NAMALWA (cell line): ENCODE measurements around the gene LIG3.
"Not testable (repeated sequence)": the region's sequence is repeated elsewhere in the genome, so short reads cannot be mapped to it uniquely, and the experiment has no call there.

Source experiments
- DNase-seq: peaks from one replicate; pipeline ENCODE4 v3.0.0-alpha.2; 2015; ENCODE audit warnings: low spot score

LIG3 gene

DNA sequence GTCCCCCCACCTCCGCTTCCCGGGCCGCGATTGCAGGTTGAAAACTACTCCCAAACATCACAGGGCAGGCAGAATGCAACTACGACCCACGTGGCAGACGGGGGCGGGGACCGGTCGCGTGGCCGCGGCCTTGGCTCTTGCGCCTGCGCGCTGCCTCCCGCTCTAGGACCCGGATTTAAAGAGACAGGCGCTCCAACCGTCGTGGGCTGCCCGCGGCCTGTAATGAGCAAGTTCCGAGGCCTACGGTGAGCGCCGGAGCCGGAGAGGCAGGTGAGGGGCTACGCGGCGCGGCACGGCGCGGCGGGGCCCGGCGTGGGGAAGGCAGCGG, at the start of gene LIG3:
Gene LIG3 (plus strand): TSS at position 160 of the 328 bp plus-strand sequence. CDS start 2,494 bp downstream, outside the sequence.
- peak; percentile 93 for DNase-seq

DNA sequence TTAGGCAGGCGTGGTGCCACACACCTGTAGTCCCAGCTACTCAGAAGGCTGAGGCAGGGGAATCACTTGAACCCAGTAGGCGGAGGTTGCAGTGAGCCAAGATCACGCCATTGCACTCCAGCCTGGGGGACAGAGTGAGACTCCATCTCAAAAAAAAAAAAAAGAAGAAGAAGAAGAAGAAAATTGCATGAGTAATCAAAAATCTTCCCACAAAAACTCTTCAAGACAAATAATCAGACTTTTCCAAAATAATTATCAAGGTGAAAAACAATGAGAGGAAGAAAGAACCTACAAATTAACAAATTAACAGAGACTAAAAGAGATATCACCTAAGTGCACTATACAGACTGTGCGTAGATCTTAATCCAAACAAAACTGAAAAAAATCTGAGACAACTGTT, 29.5 kb upstream of the LIG3 start:
- not testable (repeated sequence) for DNase-seq

DNA sequence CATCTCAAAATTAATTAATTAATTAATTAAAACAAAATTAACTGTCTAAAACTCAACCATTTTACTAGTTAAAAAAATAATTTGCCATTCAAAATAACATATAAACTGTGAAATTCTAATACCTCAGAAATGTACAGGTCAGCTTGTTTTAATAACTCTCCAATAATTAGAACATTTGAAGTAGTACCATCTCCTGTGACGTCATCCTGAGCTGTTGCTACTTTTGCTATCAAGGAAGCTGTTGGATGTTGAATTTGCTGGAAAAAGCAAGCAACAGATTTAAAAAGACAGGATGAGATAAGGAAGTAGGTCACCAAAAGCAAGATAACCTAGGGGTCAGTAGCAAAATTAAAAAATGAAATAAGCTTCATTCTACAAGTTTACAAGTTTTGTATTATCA, 21.9 kb upstream of the LIG3 start:
- no peak for DNase-seq

DNA sequence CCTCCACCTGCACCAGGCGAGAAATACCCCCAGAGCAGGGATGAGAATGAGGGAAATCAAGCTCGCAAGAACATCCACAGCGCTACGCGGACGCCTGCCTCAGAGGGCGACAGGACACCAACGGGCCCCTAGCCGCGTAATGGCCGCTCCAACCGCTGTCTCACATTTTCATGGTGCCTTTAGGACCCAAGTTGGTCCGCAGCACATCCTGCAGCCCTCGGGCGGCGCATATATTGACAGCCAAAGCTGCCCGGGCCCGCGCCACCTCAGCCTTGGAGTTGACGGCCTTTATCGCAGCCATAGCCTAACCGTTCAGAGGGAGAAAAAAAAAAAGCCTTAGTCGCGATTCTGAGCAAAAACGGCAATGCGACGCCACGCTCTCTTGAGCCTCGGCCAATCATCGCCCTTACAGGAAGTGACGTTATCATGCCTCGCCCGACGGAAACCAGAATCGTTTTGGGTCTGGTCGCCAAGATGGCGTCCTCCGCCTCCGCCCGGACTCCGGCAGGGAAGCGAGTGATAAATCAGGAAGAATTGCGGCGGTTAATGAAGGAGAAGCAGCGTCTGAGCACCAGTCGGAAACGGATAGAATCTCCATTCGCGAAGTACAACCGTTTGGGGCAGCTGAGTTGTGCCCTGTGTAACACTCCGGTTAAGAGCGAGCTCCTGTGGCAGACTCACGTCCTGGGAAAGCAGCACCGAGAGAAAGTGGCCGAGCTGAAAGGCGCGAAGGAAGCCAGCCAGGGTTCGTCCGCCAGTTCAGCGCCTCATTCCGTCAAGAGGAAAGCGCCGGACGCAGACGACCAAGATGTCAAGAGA, 19.0 kb upstream of the LIG3 start, which contains the start of the genes CCT6B and ZNF830:
Gene CCT6B (minus strand): TSS at position 368 of the 819 bp plus-strand sequence. CDS start 67 bp downstream, at position 301.
Gene ZNF830 (plus strand): TSS at position 448 of the 819 bp plus-strand sequence. CDS start 27 bp downstream, at position 475.
- peak; percentile 97 for DNase-seq

- DNase-seq: no peak
These were observed 6.1 kb upstream of the LIG3 start for GRCh38 chr17:34974179-34974578.

GRCh38 chr17:34974794-34975785, 5.2 kb upstream of the LIG3 start:
- DNase-seq: no peak

- no peak for DNase-seq
These were observed 1.2 kb upstream of the LIG3 start for GRCh38 chr17:34979153-34979552.

DNA sequence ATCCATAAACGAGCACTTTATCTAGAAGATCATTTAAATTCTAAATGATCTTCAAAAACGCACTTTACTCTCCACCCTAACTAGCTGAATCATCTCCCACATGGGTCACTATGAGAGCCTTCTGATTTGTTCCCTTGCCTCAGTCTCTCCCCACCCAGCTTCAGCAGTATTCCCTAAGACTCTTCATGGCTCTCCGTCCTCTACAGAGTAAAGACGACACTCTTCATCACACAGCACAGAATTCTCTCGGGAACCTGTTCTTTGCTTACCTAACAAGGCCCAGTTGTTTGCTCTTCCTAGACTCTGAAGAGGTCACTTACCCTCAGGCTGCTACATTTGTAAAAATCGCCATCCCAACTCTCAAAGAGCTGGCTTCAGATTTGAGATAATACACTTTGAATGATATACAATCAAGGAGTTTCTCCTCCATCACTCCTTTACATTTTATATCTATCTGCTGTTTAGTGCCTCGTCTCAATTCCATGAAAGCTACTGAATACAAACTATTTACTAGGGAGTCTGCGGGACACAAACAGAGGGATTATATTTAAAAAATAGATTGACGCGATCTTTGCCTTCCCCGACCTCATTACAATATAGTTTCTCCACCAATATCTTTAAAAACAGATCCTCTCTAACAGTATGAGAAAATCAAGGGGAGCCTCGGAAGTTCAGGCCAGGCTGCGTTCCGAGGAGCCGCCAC, 511 bp upstream of the LIG3 start:
- DNase-seq: peak; percentile 35

- DNase-seq: peak; percentile 90
These were observed 597 bp downstream of the LIG3 start for GRCh38 chr17:34980681-34981537.

- no peak for DNase-seq
These were observed 1.4 kb downstream of the LIG3 start for GRCh38 chr17:34981538-34982241.

DNA sequence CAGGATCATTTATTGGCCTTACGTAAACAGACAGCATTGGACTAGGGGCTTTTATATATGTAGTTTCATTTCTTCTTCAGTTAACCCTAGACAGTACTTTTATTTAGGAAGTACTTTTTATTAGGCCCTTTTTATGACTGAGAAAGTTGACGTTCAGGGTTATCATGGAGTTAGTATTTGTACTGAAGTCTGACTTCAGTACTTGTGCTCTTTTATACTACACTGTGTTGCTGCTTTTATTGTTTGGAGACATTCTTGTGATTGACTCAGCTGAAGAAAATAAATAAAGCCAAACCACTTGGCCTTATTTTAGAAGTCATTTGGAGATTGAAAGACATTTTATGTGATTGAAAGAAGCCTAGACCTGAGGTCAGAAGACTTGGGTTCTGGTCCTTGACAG, 6.9 kb downstream of the LIG3 start:
- no peak for DNase-seq

GRCh38 chr17:34988644-34989043, 8.3 kb downstream of the LIG3 start:
- DNase-seq: no peak

DNA sequence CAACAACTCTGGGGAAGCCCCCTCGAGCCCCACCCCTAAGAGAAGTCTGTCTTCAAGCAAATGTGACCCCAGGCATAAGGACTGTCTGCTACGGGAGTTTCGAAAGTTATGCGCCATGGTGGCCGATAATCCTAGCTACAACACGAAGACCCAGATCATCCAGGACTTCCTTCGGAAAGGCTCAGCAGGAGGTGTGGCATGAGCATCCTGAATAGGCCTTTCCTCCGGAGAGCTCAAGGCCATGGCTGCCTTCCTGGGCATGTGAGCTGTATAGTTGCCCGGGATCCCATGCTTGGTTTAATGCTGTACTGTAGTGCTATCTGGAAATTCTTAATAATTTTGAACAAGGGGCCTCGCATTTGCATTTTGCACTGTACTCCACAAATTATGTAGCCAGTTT, 9.2 kb downstream of the LIG3 start:
- no peak for DNase-seq

DNA sequence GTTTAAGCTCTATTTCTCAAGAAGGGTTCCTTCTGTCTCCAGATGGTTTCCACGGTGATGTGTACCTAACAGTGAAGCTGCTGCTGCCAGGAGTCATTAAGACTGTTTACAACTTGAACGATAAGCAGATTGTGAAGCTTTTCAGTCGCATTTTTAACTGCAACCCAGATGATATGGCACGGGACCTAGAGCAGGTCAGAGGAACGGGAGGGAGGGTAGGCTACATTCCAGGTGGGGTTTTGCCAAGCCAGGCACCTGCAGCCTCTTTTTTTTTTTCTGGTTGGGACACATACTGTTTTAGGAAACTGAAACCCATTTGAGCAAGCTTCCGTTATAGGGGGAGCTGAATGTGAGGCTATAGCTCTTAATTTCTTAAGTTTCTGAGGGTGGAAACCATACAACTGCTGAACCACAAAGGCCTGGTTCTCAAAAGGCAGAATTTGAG, 10.6 kb downstream of the LIG3 start:
- no peak for DNase-seq

DNA sequence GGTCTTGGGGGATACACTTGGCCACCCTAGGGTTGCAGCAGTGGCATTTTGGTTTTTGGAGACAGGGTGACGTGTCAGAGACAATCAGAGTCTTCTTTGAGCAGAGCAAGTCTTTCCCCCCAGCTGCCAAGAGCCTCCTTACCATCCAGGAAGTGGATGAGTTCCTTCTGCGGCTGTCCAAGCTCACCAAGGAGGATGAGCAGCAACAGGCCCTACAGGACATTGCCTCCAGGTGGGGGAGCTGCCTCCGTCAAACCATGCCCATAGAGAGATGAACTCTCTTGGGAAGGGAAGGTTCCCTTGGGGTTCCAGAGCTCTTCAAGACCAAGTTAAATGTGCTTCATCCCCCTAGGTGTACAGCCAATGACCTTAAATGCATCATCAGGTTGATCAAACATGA, 11.3 kb downstream of the LIG3 start:
- no peak for DNase-seq

GRCh38 chr17:34993031-34993430, 12.7 kb downstream of the LIG3 start:
- no peak for DNase-seq

- DNase-seq: no peak
These were observed 16.3 kb downstream of the LIG3 start for GRCh38 chr17:34996422-34997285.

DNA sequence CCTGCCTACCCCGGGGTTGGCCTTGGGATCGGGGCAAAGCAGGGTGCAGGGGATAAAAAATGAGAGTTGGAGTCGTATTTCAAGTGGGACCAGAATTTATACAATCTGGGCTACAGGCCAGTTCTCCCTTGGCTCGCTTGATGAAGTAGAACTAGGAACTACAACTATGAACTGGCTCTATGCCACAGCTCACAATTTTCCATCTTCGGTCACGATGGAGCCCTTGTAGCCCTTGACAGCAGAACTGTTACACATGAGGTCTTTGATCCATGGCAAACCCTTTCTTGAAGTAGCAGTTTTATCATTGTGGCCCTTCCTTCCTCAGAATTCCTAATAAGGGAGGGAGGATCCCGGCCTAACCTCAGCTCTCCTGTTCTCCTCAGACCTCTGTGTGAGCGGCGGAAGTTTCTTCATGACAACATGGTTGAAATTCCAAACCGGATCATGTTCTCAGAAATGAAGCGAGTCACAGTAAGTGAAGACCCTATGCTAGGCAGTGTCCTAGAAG, 17.1 kb downstream of the LIG3 start:
- DNase-seq: no peak

- peak; percentile 72 for DNase-seq
These were observed 17.9 kb downstream of the LIG3 start for GRCh38 chr17:34998205-34998604.
